Transverse colon (tissue), 4 donors: ENCODE data around the gene SPATC1L. TPM values are rescaled to one million over a fixed set of nuclear protein-coding genes. Genes with fewer than 3 reads are reported as not detected.
"Not testable (repeated sequence)": the region's sequence is repeated elsewhere in the genome, so short reads cannot be mapped to it uniquely, and the experiment has no call there.

Source experiments
- DNase-seq: peaks from one replicate; pipeline ENCODE4 v3.0.0-alpha.2; 2019
- H3K27ac ChIP-seq, 4 donors: fragments of 200-600 bp; sonication (generic); 2 replicates each; pipeline ENCODE4 v1.5.1; 2016 to 2018; ENCODE audit warnings: inconsistent platforms in 4 of 4
- H3K27me3 ChIP-seq: fragments of 200-600 bp; sonication (generic); 2 replicates; pipeline ENCODE4 v1.5.1; 2017; ENCODE audit warnings: inconsistent platforms
- H3K36me3 ChIP-seq, 4 donors: fragments of 200-600 bp; sonication (generic); 2 replicates each; pipeline ENCODE4 v1.5.1; 2017 to 2019; ENCODE audit warnings: inconsistent platforms in 4 of 4
- H3K4me1 ChIP-seq, 4 donors: fragments of 200-600 bp; sonication (generic); 2 replicates each; pipeline ENCODE4 v1.5.1; 2017 to 2020; ENCODE audit warnings: inconsistent platforms in 4 of 4
- H3K4me3 ChIP-seq, 4 donors: fragments of 200-600 bp; sonication (generic); 1 replicate in 1 of 4; 2 replicates in 3 of 4; pipeline versions ENCODE4 v1.5.1 to v1.6.1; 2017 to 2019; ENCODE audit warnings: inconsistent platforms in 4 of 4
- H3K9me3 ChIP-seq, 2 donors: fragments of 200-600 bp; sonication (generic); 2 replicates each; pipeline ENCODE4 v1.5.1; 2017 to 2019; ENCODE audit warnings: inconsistent platforms in 2 of 2
- CTCF ChIP-seq, 5 experiments: fragments of 200-600 bp in 3 of 5; fragments of 450-650 bp in 2 of 5; sonication (generic) in 3 of 5; IDR thresholded peaks; 1 replicate in 2 of 5; 2 replicates in 3 of 5; pipeline ENCODE4 v1.5.1; 2016 to 2017; ENCODE audit warnings: antibody characterized with exemption in 5 of 5, inconsistent platforms in 3 of 5, mild to moderate bottlenecking in 2 of 5, moderate library complexity in 1 of 5
- EP300 ChIP-seq: sonication (generic); formaldehyde crosslinking; IDR thresholded peaks from one replicate; pipeline ENCODE4 v1.6.1; 2017; ENCODE audit warnings: antibody characterized with exemption, low read depth
- POLR2A ChIP-seq: fragments of 450-650 bp; IDR thresholded peaks from one replicate; pipeline ENCODE4 v1.6.1; 2016; ENCODE audit warnings: antibody characterized with exemption, mild to moderate bottlenecking, moderate library complexity
- POLR2AphosphoS5 ChIP-seq, 3 donors: sonication (generic); formaldehyde crosslinking; IDR thresholded peaks; one replicate each; pipeline ENCODE4 v1.6.1; 2016; ENCODE audit warnings: antibody characterized with exemption in 3 of 3
- WGBS, 2 donors: methylation state at CpG; one replicate each; pipeline ENCODE4 v1.1.5; 2018; ENCODE audit warnings: low coverage in 1 of 2; 5-methylcytosine and 5-hydroxymethylcytosine counted together
- in situ Hi-C, 4 donors: fragments of 200-750 bp; cut with MboI; loops; one replicate each; pipeline versions ENCODE4 v1.15.0 to v1.15.1; 2017; ENCODE audit warnings: low sequenced_read_pairs in 3 of 4, low pct_ligation_motif_present in 1 of 4, low pct_unique_long_range_greater_than_20kb in 1 of 4
- intact Hi-C: fragments of 100-400 bp; cut with DNase I; formaldehyde crosslinking; loops from one replicate; pipeline ENCODE4 v1.15.1; 2023; ENCODE audit warnings: low total_unique reads
- total RNA-seq, 4 donors: library from RNA; depleted of rRNA; stranded (reverse); fragments of >200 nt; gene quantifications; one replicate each; pipeline ENCODE4 v1.1.0, GENCODE V29; 2016

SPATC1L gene
- total RNA-seq, 4 donors from 2014 or later, result 1.2 to 11.0 (median 8.5) TPM; not detected in 1

- peaks cover 0 to 8% (median 6%) of the 10 kb centered on the region in 4 donors for H3K4me1 ChIP-seq
- no peak for TF ChIP-seq POLR2A
- TF ChIP-seq POLR2AphosphoS5 (IDR thresholded peaks at IDR 0.05), result no peak
- no peak for TF ChIP-seq CTCF (IDR thresholded peaks at IDR 0.05)
- no peak for TF ChIP-seq EP300
- H3K4me3 ChIP-seq, result no peak overlapping the region
- peaks cover 4% of the 10 kb centered on the region for H3K27me3 ChIP-seq
- H3K36me3 ChIP-seq, result no peaks in the 10 kb centered on the region
- intact Hi-C loops (no loop called here), in situ Hi-C loops (no loop called here)
- WGBS, 2 donors, result 25% methylated on average over 3 of the region's 4 CpGs; no CpG with 5 or more reads in 1 of the 2 donors
- no peaks in the 10 kb centered on the region for H3K9me3 ChIP-seq
- no peak overlapping the region for H3K27ac ChIP-seq
- DNase-seq, result no peak
Observed at GRCh38 chr21:46144464-46145070, 39.7 kb downstream of the SPATC1L start.

- intact Hi-C loops, result no loop called here
- Histone ChIP-seq H3K4me1 (peaks cover 0 to 8% (median 6%) of the 10 kb centered on the region in 4 donors), H3K27ac (no peak overlapping the region), H3K9me3 (no peaks in the 10 kb centered on the region), H3K27me3 (peaks cover 6% of the 10 kb centered on the region), H3K36me3 (no peaks in the 10 kb centered on the region), H3K4me3 (no peak overlapping the region)
- TF ChIP-seq CTCF (IDR thresholded peaks at IDR 0.05), result no peak
- no peak for TF ChIP-seq POLR2A
- TF ChIP-seq EP300, result no peak
- TF ChIP-seq POLR2AphosphoS5 (IDR thresholded peaks at IDR 0.05), result no peak
- in situ Hi-C loops, result no loop called here
- WGBS, 2 donors, result 79 to 80% methylated on average over 10 to 21 of the region's 21 CpGs
- no peak for DNase-seq
Observed at GRCh38 chr21:46142582-46143473, 41.4 kb downstream of the SPATC1L start.

- Histone ChIP-seq H3K36me3 (no peaks in the 10 kb centered on the region), H3K27ac (no peak overlapping the region), H3K4me3 (no peak overlapping the region), H3K9me3 (no peaks in the 10 kb centered on the region), H3K4me1 (peaks cover 0 to 8% (median 6%) of the 10 kb centered on the region in 4 donors), H3K27me3 (peaks cover 6% of the 10 kb centered on the region)
- in situ Hi-C loops (no loop called here), intact Hi-C loops (no loop called here)
- no peak for DNase-seq
- TF ChIP-seq POLR2AphosphoS5 (IDR thresholded peaks at IDR 0.05) (no peak), CTCF (IDR thresholded peaks at IDR 0.05) (no peak), EP300 (no peak), POLR2A (no peak)
- WGBS, 2 donors, result 84 to 91% methylated on average over 14 to 45 of the region's 45 CpGs
Observed at GRCh38 chr21:46141767-46142581, 42.3 kb downstream of the SPATC1L start.

- H3K36me3 ChIP-seq, intact Hi-C loops, H3K4me1 ChIP-seq, H3K27me3 ChIP-seq, H3K4me3 ChIP-seq, DNase-seq, in situ Hi-C loops, H3K9me3 ChIP-seq, H3K27ac ChIP-seq: not testable (repeated sequence)
- WGBS, 2 donors, result 34% methylated on average over 29 of the region's 29 CpGs; no CpG with 5 or more reads in 1 of the 2 donors
Observed at GRCh38 chr21:46140352-46141003, 43.8 kb downstream of the SPATC1L start.
